ENCODE measurements around the gene C16orf54. TPM values are rescaled to one million over a fixed set of nuclear protein-coding genes. Genes with fewer than 3 reads are reported as not detected.

Gene C16orf54
- total and polyA plus RNA-seq, 11 donors: 0.15 to 4.2 (median 0.51) TPM

DNA sequence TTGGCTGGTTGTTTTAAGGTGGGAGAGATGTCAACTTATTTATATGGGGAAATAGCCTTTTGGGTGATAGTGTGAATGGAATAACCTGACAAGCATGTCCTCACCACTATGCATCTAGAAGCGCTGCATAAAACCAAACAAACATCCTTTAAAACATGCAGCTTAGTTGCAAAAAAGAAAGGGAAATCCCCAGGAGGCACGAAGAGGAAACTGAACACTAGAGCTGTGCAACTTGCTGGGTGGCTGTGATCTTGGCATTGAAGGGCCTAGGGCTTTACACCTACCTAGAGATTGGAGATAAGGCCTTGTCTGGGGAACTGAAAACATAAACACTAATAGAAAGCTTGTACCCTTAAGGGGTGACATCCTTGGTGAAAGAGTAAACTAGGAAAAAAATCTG, 7.3 kb downstream of the C16orf54 start:
- 67 to 80% (median 70%) methylated on average over 2 of the region's 2 CpGs for WGBS, 4 donors
- no peak for ATAC-seq

DNA sequence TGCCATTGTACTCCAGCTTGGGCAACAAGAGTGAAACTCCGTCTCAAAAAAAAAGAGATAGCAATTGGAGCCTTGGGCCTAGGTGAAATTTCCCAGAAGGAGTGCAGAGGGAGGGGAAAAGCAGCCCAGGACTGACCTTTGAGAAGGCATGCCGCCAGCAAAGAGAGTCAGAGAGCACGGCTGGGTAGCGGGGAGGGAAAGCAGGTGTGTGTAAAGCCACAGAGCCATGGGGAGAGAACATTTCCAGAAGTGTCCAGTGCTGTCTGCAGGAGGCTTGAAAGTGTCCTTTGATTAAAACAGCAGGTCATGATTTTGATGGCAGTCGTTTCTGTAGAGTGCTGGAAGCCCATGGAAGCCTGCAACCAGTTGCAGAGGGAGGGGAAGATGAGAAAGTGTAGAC, 8.1 kb downstream of the C16orf54 start:
- 54 to 74% (median 69%) methylated on average over 5 of the region's 5 CpGs for WGBS, 4 donors
- intact Hi-C loops (cut with DNase I): no loop called here

More for the DNA sequence above, 7.3 kb downstream of the C16orf54 start:
- no peaks in the 10 kb centered on the region for H3K9me3 ChIP-seq
- no peak for DNase-seq
- intact Hi-C loops (cut with DNase I): no loop called here
- no peak overlapping the region for H3K4me3 ChIP-seq
- TF ChIP-seq, protein P1, sequence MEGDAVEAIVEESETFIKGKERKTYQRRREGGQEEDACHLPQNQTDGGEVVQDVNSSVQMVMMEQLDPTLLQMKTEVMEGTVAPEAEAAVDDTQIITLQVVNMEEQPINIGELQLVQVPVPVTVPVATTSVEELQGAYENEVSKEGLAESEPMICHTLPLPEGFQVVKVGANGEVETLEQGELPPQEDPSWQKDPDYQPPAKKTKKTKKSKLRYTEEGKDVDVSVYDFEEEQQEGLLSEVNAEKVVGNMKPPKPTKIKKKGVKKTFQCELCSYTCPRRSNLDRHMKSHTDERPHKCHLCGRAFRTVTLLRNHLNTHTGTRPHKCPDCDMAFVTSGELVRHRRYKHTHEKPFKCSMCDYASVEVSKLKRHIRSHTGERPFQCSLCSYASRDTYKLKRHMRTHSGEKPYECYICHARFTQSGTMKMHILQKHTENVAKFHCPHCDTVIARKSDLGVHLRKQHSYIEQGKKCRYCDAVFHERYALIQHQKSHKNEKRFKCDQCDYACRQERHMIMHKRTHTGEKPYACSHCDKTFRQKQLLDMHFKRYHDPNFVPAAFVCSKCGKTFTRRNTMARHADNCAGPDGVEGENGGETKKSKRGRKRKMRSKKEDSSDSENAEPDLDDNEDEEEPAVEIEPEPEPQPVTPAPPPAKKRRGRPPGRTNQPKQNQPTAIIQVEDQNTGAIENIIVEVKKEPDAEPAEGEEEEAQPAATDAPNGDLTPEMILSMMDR (IDR thresholded peaks at IDR 0.05): no peak
- no peak for TF ChIP-seq POLR2A (IDR thresholded peaks at IDR 0.05)
- no peaks in the 10 kb centered on the region for H3K36me3 ChIP-seq
- H3K27ac ChIP-seq: peak overlapping the region in 1 of 12 donors; percentile 42
- H3K27me3 ChIP-seq: peaks cover 0 to 25% (median 0%) of the 10 kb centered on the region in 9 donors
- peaks cover 0 to 28% (median 0%) of the 10 kb centered on the region in 12 donors for H3K4me1 ChIP-seq

DNA sequence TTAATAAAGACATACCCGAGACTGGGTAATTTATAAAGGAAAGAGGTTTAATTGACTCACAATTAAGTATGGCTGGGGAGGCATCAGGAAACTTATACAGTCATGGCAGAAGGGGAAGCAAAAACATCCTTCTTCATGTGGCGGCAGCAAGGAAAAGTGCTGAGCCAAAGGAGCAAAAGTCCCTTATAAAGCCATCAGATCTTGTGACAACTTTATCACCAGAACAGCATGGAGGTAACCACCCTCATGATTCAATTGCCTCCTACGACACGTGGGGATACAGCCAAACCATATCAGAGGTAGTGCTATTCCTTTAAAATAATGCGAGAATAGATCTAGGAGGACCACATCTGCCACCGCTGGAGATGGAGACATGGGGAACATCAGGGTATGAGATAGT, 9.0 kb downstream of the C16orf54 start:
- H3K27ac ChIP-seq: no peak overlapping the region
- H3K4me3 ChIP-seq: no peak overlapping the region
- H3K27me3 ChIP-seq: peaks cover 0 to 14% (median 0%) of the 10 kb centered on the region in 9 donors
- no peak for DNase-seq
- no peaks in the 10 kb centered on the region for H3K36me3 ChIP-seq
- no peaks in the 10 kb centered on the region for H3K9me3 ChIP-seq
- ATAC-seq: no peak
- WGBS, 4 donors: 69 to 80% (median 75%) methylated on average over 6 of the region's 6 CpGs
- intact Hi-C loops (cut with DNase I): no loop called here
- H3K4me1 ChIP-seq: peaks cover 0 to 24% (median 0%) of the 10 kb centered on the region in 12 donors
- TF ChIP-seq, protein P1 (IDR thresholded peaks at IDR 0.05): no peak
- TF ChIP-seq POLR2A (IDR thresholded peaks at IDR 0.05): no peak

More for the DNA sequence above, 8.1 kb downstream of the C16orf54 start:
- ATAC-seq: no peak
- no peak overlapping the region for H3K4me3 ChIP-seq
- H3K27me3 ChIP-seq: peaks cover 0 to 23% (median 0%) of the 10 kb centered on the region in 9 donors
- no peak for DNase-seq
- no peaks in the 10 kb centered on the region for H3K36me3 ChIP-seq
- TF ChIP-seq, protein P1 (IDR thresholded peaks at IDR 0.05): no peak
- no peak for TF ChIP-seq POLR2A (IDR thresholded peaks at IDR 0.05)
- peaks cover 0 to 24% (median 0%) of the 10 kb centered on the region in 12 donors for H3K4me1 ChIP-seq
- H3K9me3 ChIP-seq: no peaks in the 10 kb centered on the region
- H3K27ac ChIP-seq: peak overlapping the region in 1 of 12 donors; percentile 42

DNA sequence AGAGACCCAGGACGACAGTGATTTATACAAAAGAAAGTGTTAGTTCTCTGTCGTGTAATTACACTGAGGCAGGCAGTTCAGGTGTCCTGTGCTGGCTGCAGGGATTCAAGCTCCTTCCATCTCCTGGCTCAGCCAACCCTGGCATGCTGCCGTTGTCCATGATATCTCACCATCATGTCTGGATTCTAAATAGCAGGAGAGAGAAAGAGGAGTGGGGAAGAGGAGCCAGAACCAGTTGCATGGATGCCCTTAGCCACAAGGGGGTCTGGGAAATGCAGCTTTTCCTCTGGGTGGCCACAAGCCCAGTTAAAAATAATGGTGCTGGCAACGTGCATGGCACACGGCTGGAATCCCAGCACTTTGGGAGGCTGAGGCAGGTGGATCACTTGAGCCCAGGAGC, 9.7 kb downstream of the C16orf54 start:
- Histone ChIP-seq H3K4me3 (no peak overlapping the region), H3K4me1 (peaks cover 0 to 24% (median 0%) of the 10 kb centered on the region in 12 donors), H3K27me3 (peaks cover 0 to 11% (median 0%) of the 10 kb centered on the region in 9 donors), H3K36me3 (no peaks in the 10 kb centered on the region), H3K9me3 (no peaks in the 10 kb centered on the region), H3K27ac (no peak overlapping the region)
- WGBS, 4 donors: 34 to 48% (median 41%) methylated on average over 5 of the region's 5 CpGs
- intact Hi-C loops (cut with DNase I): no loop called here
- DNase-seq (no peak), ATAC-seq (no peak)
- TF ChIP-seq, protein P1 (IDR thresholded peaks at IDR 0.05): no peak
- no peak for TF ChIP-seq POLR2A (IDR thresholded peaks at IDR 0.05)

Measured in heart left ventricle (tissue), 16 donors.